HG02938 (cell line): ENCODE measurements around the gene NUP107.

ENCODE experiments used
- ATAC-seq: cut with Tn5 transposase; IDR thresholded peaks from one replicate; pipeline ENCODE4 v1.9.1; 2021; ENCODE audit warnings: mild to moderate bottlenecking, moderate library complexity; ENCODE audit not compliant: unreplicated experiment

The NUP107 gene

GRCh38 chr12:68733661-68734071, 46.9 kb downstream of the NUP107 start:
- no peak for ATAC-seq

- no peak for ATAC-seq
Measured at GRCh38 chr12:68739891-68740290, 53.1 kb downstream of the NUP107 start.

DNA sequence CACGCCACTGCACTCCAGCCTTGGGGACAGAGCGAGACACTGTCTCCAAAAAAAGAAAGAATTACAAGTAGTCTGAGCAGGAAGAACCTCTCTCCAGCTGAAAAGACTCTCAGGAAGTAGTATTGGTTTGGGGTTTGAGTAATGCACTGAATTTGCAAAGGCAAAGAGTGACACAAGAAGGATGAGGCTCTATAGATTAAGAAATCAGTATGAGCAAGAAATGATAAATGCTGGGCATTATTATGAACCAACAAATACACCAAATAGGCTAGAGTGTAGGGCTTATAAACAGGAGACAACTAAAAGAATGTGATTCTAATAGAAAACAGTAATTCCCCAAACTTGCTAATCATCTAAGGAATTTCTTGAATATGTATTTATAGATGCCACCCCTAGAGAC, 56.6 kb downstream of the NUP107 start:
- ATAC-seq: no peak

- no peak for ATAC-seq
Measured at GRCh38 chr12:68745376-68745903, 58.7 kb downstream of the NUP107 start.

DNA sequence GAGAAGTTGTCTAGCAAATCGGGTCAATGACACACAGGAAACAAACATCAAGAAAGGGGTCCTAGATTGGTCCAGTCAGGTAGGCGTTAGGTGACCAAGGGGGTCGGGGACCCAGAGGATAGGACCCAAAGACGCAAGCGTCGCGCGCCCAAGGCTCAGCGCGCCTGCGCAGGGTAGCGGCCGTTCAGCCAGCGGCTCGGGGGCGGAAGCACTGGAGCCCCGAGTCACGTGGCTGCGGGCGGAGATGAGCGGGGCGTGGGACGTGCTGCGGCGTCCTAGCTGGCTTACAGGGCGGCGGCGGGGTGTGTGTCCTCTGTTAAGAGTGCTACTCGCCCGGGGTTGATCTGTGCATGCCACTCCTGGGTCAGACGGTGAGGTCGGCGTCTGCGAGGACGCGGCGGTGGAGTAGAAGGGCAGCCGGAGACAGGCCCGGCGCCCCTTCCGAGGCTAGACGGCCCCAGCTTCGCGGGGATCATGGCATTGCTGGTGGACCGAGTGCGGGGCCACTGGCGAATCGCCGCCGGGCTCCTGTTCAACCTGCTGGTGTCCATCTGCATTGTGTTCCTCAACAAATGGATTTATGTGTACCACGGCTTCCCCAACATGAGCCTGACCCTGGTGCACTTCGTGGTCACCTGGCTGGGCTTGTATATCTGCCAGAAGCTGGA, 59.3 kb downstream of the NUP107 start, which contains the start of gene SLC35E3:
SLC35E3 (plus strand) TSS at position 273 of the 668 bp plus-strand sequence; CDS start at position 475, 202 bp downstream.
- peak; percentile 95 for ATAC-seq

DNA sequence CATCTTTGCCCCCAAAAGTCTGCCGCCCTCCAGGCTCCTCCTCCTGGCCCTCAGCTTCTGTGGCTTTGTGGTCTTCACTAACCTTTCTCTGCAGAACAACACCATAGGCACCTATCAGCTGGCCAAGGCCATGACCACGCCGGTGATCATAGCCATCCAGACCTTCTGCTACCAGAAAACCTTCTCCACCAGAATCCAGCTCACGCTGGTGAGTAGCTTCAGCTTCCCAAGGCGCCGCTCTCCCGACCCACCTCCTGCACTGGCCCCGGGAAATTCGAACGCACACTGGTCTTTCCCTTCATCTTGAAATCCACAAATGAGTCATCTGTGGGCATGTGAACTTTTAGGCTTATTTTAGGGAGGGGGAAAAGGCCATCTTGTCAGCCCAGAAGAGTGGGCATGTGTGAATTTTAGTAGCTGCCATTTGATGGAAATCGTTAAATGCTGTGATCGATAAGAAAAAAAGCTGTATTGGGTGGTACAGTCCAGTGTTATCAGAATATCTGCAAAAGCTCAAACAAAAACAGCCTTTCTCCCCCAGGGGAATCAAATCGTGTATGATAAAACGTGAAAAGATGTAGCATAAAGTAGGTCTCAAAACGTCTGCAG, 59.9 kb downstream of the NUP107 start:
- ATAC-seq: peak; percentile 34

GRCh38 chr12:68749443-68749842, 62.7 kb downstream of the NUP107 start:
- no peak for ATAC-seq

GRCh38 chr12:68749861-68750260, 63.1 kb downstream of the NUP107 start:
- ATAC-seq: no peak

- no peak for ATAC-seq
Measured at GRCh38 chr12:68750506-68750905, 63.7 kb downstream of the NUP107 start.

- ATAC-seq: no peak
Measured at GRCh38 chr12:68755536-68756243, 68.9 kb downstream of the NUP107 start.

GRCh38 chr12:68759852-68760251, 73.1 kb downstream of the NUP107 start:
- no peak for ATAC-seq

DNA sequence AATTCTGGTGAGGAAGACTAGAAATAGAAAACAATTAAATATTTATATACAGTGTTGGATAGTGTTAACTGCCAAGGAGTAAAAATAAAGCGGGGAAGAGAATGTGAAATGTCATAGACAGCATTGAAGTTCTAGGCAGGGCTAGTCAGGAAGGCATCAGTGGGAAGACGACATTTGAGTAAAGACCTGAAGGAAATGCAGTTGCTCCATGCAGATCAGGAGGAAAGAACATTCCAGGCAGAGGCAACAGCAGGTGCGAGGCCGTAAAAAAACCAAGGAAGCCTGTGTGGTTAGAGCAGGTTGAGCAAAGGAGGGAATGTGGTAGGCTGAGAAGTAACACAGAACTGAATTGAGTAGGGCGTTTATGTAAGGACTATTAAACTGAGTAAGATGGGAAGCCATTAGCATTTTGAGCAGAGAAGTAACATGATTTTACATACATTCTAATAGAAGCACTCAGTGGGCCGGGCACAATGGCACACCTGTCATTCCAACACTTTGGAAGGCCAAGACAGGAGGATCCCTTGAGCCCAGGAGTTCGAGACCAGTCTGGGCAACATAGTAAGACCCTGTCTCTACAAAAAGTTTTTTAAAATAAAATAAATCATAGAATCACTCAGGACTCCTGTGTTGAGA, 74.1 kb downstream of the NUP107 start:
- ATAC-seq: no peak

DNA sequence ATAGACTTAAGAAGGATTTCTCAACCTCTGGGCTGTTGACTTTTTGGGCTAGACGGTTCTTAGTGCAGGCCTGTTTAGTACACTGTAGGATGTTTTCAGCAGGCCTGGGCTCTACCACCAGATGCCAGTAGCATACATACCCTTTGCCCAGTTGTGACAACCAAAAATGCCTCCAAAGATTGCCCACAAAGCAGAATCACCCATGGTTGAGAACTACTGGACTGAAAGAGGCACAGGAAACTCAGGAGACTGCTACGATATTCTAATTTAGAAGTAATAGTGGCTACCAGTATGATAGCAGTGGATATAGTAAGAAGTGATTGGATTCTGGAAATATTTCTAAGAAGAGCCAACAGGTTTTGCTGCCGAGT, 74.6 kb downstream of the NUP107 start:
- no peak for ATAC-seq

GRCh38 chr12:68761901-68762630, 75.3 kb downstream of the NUP107 start:
- no peak for ATAC-seq

- ATAC-seq: no peak
Measured at GRCh38 chr12:68762691-68763090, 75.9 kb downstream of the NUP107 start.

DNA sequence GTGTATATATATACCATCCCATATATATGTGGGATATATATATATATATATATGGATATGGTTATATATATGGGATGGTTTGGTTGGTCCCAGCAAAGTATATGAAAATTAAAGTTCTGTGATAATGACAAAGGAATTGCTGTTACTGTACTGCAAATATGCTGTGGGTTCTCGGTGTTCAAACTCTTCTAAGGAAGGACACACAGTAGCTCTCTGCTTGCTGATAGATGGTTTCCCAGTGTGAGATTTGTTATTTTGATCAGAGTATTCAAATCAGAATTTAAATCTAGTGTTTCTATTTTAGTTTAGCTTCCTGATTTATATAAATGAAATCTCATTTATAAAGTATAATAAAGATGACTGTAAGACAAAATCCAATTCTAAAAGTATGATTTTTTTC, 78.9 kb downstream of the NUP107 start:
- ATAC-seq: no peak

DNA sequence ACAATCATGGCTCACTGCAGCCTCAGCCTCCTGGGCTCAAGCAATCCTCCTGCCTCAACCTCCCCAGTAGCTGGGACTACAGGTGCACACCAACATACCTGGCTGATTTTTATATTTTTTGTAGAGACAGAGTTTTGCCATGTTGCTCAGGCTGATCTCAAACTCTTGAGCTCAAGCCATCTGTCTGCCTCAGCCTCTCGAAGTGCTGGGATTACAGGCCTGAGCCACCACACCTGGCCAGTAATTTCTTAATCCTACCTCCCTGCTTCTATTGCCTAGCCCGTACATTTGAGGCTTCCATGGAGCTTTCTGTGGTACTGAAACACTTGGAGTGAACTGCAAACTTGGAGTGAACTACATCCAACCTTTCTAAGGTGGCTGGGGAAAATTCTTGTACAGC, 79.9 kb downstream of the NUP107 start:
- ATAC-seq: no peak

- no peak for ATAC-seq
Measured at GRCh38 chr12:68767191-68767590, 80.4 kb downstream of the NUP107 start.

DNA sequence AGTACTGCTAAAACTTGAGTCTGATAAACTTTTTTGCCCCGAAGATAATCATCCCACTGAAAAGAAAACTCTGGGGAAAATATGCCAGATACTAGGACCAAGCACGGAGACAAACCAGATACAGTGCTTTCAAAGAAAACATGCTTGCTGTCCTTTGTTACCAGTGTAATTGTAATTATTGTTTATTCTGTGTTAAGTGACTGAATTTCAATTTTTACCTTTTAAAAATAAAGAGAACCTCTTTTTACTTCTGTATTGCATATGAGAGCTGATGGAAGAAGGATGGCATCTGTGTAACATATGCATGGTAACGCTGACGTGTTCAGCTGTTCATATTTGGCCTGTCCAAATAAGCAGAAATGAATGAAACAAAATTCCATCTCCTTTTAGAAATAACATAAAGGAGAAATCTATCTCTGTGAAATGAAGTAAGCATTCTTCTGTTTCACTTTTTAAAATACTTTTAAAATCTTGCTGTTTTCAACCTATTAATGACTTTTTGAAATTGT, 81.7 kb downstream of the NUP107 start:
- no peak for ATAC-seq

- ATAC-seq: no peak
Measured at GRCh38 chr12:68769941-68770340, 83.2 kb downstream of the NUP107 start.
